ENCODE measurements around the gene NUDT15. TPM values are rescaled to one million over a fixed set of nuclear protein-coding genes. Genes with fewer than 3 reads are reported as not detected.

NUDT15 gene
- total RNA-seq, 4 donors from 2014 or later = 5.0 to 8.0 (median 5.9) TPM

DNA sequence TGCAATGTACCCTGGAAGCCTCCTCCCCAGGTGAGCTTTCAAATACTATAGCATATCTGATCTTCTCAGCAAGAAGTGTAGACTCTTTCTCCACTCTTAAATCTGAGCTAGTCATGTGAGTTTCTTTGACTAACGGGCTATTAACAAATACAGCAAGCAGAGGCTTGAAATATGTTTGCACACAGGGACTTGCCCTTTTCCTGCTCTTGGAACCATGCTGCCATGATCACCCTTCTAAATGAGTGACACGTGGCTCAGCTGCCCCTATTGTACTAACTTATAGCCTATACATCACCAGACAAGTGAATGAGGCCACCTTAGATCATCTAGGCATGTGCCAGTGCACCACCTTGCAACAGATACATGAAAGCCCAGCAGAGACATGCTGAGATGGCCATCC, 23.2 kb upstream of the NUDT15 start:
- Histone ChIP-seq H3K4me1 (no peaks in the 10 kb centered on the region), H3K4me3 (no peak overlapping the region), H3K36me3 (no peaks in the 10 kb centered on the region), H3K27ac (replicated peaks in 1 of 4) (no peak overlapping the region), H3K9me3 (no peaks in the 10 kb centered on the region), H3K27me3 (no peaks in the 10 kb centered on the region)
- no peak for DNase-seq (ENCODE audit: extremely low spot score)
- intact Hi-C loops (cut with DNase I) = no loop called here
- no peak for TF ChIP-seq POLR2A (IDR thresholded peaks at IDR 0.05; ENCODE audit: low read depth)
- TF ChIP-seq POLR2AphosphoS5 (IDR thresholded peaks at IDR 0.05) = no peak
- TF ChIP-seq, protein P1, sequence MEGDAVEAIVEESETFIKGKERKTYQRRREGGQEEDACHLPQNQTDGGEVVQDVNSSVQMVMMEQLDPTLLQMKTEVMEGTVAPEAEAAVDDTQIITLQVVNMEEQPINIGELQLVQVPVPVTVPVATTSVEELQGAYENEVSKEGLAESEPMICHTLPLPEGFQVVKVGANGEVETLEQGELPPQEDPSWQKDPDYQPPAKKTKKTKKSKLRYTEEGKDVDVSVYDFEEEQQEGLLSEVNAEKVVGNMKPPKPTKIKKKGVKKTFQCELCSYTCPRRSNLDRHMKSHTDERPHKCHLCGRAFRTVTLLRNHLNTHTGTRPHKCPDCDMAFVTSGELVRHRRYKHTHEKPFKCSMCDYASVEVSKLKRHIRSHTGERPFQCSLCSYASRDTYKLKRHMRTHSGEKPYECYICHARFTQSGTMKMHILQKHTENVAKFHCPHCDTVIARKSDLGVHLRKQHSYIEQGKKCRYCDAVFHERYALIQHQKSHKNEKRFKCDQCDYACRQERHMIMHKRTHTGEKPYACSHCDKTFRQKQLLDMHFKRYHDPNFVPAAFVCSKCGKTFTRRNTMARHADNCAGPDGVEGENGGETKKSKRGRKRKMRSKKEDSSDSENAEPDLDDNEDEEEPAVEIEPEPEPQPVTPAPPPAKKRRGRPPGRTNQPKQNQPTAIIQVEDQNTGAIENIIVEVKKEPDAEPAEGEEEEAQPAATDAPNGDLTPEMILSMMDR (IDR thresholded peaks at IDR 0.05) = no peak
- TF ChIP-seq EP300 (IDR thresholded peaks at IDR 0.05) = no peak
- 100% methylated on average over 2 of the region's 2 CpGs for WGBS

DNA sequence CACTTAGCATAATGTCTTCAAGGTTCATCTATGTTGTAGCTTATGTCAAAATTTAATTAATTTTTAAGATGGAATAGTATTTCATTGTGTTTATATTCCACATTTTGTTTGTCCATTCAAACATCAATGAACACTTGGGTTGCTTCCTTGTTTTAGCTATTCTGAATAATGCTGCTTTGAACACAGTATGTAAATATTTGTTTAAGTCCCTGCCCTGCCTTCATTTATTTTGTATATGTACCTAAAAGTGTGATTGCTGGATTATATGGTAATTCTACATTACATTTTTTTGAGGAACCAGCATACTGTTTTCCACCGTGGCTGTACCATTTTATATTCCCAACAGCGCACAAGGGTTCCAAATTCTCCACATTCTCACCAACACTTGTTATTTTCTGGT, 18.9 kb upstream of the NUDT15 start:
- intact Hi-C loops (cut with DNase I) = no loop called here
- TF ChIP-seq POLR2A (IDR thresholded peaks at IDR 0.05; ENCODE audit: low read depth) (no peak), POLR2AphosphoS5 (IDR thresholded peaks at IDR 0.05) (no peak), EP300 (IDR thresholded peaks at IDR 0.05) (no peak)
- TF ChIP-seq, protein P1 (IDR thresholded peaks at IDR 0.05) = no peak
- Histone ChIP-seq H3K27me3 (no peaks in the 10 kb centered on the region), H3K27ac (replicated peaks in 1 of 4) (no peak overlapping the region), H3K4me3 (no peak overlapping the region), H3K4me1 (no peaks in the 10 kb centered on the region), H3K9me3 (no peaks in the 10 kb centered on the region), H3K36me3 (no peaks in the 10 kb centered on the region)
- no peak for DNase-seq (ENCODE audit: extremely low spot score)
- 98% methylated on average over 2 of the region's 2 CpGs for WGBS

DNA sequence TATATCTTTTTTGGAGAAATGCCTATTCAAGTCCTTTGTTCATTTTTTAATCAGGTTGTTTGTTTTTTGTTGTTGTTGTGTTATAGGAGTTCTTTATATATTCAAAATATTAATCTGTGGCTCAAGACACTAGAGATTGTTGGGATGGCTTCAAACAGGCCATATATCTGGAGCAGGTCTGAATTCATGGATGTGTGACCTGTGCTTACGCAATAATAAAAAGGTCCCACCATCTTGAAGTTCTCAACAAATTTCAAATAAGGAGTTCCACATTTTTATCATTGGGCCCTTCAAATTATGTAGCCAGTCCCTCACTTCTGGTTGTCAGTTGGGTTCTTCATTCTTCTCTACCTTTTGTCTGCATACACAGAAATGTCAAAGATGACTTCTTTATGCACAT, 17.7 kb upstream of the NUDT15 start:
- TF ChIP-seq EP300 (IDR thresholded peaks at IDR 0.05) (no peak), POLR2A (IDR thresholded peaks at IDR 0.05; ENCODE audit: low read depth) (no peak), POLR2AphosphoS5 (IDR thresholded peaks at IDR 0.05) (no peak)
- Histone ChIP-seq H3K36me3 (no peaks in the 10 kb centered on the region), H3K27ac (replicated peaks in 1 of 4) (no peak overlapping the region), H3K4me3 (no peak overlapping the region), H3K9me3 (no peaks in the 10 kb centered on the region), H3K27me3 (no peaks in the 10 kb centered on the region), H3K4me1 (no peaks in the 10 kb centered on the region)
- no peak for DNase-seq (ENCODE audit: extremely low spot score)
- 91% methylated on average over 1 of the region's 1 CpG for WGBS
- intact Hi-C loops (cut with DNase I) = no loop called here

GRCh38 chr13:48028066-48028465, 9.5 kb upstream of the NUDT15 start:
- no peak overlapping the region for H3K4me3 ChIP-seq
- H3K27me3 ChIP-seq = no peaks in the 10 kb centered on the region
- no peaks in the 10 kb centered on the region for H3K36me3 ChIP-seq
- H3K27ac ChIP-seq (replicated peaks in 1 of 4) = no peak overlapping the region
- no peaks in the 10 kb centered on the region for H3K4me1 ChIP-seq
- intact Hi-C loops (cut with DNase I) = no loop called here
- TF ChIP-seq EP300 (IDR thresholded peaks at IDR 0.05) (no peak), POLR2A (IDR thresholded peaks at IDR 0.05; ENCODE audit: low read depth) (no peak), POLR2AphosphoS5 (IDR thresholded peaks at IDR 0.05) (no peak)
- DNase-seq (ENCODE audit: extremely low spot score) = no peak
- no peaks in the 10 kb centered on the region for H3K9me3 ChIP-seq

- no peak for TF ChIP-seq POLR2A (IDR thresholded peaks at IDR 0.05; ENCODE audit: low read depth)
- TF ChIP-seq, protein P1 (IDR thresholded peaks at IDR 0.05) = no peak
- TF ChIP-seq POLR2AphosphoS5 (IDR thresholded peaks at IDR 0.05) = no peak
- TF ChIP-seq EP300 (IDR thresholded peaks at IDR 0.05) = no peak
- 51% methylated on average over 2 of the region's 2 CpGs for WGBS
- no peak overlapping the region for H3K27ac ChIP-seq (replicated peaks in 1 of 4)
- H3K4me3 ChIP-seq = no peak overlapping the region
- H3K27me3 ChIP-seq = no peaks in the 10 kb centered on the region
- intact Hi-C loops (cut with DNase I) = loop anchor here (10.0 kb wide), 1 partner anchor 205 kb away; the partner anchor contains the start of gene ITM2B
- H3K36me3 ChIP-seq = no peaks in the 10 kb centered on the region
- no peaks in the 10 kb centered on the region for H3K4me1 ChIP-seq
- H3K9me3 ChIP-seq = no peaks in the 10 kb centered on the region
- no peak for DNase-seq (ENCODE audit: extremely low spot score)
These were observed 7.7 kb upstream of the NUDT15 start for GRCh38 chr13:48029859-48030258.

DNA sequence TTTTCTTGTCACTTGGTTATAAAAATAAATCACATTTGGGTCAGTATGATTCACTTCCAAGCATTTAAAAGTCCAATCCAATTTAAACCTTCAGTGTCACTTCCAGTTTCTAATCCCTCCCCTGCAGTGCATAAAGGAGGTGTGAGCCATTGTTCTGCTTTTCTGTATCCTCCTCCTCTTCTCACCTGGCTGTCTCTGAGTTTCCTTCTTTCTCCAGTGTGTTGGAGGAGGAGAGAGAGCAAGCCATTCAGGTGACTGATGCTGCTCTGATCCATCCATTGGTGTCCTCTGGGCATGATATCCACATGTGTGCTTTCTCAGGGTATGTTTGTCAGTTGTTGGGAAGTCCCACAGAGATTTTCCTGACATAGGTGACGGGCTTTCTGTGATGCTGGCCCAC, 1.2 kb downstream of the NUDT15 start:
- peak overlapping the region; percentile 94 to 97 (median 96) for H3K27ac ChIP-seq (replicated peaks in 1 of 4)

More for the DNA sequence above, 1.2 kb downstream of the NUDT15 start:
- H3K9me3 ChIP-seq = no peaks in the 10 kb centered on the region
- H3K4me1 ChIP-seq = peaks cover 8 to 20% (median 18%) of the 10 kb centered on the region in 4 donors
- peaks cover 0 to 21% (median 8%) of the 10 kb centered on the region in 4 donors for H3K36me3 ChIP-seq
- WGBS = 83% methylated on average over 1 of the region's 1 CpG
- no peak overlapping the region for H3K4me3 ChIP-seq
- H3K27me3 ChIP-seq = no peaks in the 10 kb centered on the region
- intact Hi-C loops (cut with DNase I) = loop anchor here (5.0 to 10.0 kb wide), 2 partner anchors 36 to 196 kb away; partner anchors contain the start of genes ITM2B and SUCLA2
- TF ChIP-seq POLR2A (IDR thresholded peaks at IDR 0.05; ENCODE audit: low read depth) = no peak
- TF ChIP-seq POLR2AphosphoS5 (IDR thresholded peaks at IDR 0.05) = no peak
- no peak for TF ChIP-seq EP300 (IDR thresholded peaks at IDR 0.05)
- TF ChIP-seq, protein P1 (IDR thresholded peaks at IDR 0.05) = no peak
- DNase-seq (ENCODE audit: extremely low spot score) = no peak

Data from esophagus muscularis mucosa (tissue), 4 donors.